ENCODE results near the gene NHLRC1.

DNA sequence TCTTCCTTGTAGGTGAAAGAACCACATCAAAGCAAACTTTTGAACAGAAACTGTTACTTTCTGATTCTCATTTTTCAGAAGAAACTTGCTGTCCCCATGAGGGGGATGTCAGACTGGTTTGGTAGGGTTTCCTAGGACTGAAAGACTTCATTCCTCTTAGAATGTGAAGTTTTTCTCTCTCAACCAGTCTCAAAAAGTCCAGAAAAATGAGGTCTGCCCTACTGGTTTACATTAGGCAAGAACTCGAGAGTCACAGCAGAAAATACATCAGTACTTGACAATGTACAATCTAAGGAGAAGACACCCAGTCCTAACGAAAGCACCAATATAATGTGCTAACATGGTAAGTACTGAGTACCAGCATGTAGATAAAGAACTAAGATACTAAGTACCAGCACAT lies 12.7 kb upstream of the NHLRC1 start:
- TF ChIP-seq, protein P1, sequence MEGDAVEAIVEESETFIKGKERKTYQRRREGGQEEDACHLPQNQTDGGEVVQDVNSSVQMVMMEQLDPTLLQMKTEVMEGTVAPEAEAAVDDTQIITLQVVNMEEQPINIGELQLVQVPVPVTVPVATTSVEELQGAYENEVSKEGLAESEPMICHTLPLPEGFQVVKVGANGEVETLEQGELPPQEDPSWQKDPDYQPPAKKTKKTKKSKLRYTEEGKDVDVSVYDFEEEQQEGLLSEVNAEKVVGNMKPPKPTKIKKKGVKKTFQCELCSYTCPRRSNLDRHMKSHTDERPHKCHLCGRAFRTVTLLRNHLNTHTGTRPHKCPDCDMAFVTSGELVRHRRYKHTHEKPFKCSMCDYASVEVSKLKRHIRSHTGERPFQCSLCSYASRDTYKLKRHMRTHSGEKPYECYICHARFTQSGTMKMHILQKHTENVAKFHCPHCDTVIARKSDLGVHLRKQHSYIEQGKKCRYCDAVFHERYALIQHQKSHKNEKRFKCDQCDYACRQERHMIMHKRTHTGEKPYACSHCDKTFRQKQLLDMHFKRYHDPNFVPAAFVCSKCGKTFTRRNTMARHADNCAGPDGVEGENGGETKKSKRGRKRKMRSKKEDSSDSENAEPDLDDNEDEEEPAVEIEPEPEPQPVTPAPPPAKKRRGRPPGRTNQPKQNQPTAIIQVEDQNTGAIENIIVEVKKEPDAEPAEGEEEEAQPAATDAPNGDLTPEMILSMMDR (conservative IDR thresholded peaks at IDR 0.05; ENCODE audit: low read depth in 2 of 2): no peak
- TF ChIP-seq EZH2 (IDR thresholded peaks at IDR 0.05; ENCODE audit: low read depth, unreplicated experiment) (no peak), POLR2AphosphoS5 (IDR thresholded peaks at IDR 0.05; ENCODE audit: low read depth) (no peak), STAT1 (IDR thresholded peaks at IDR 0.05; ENCODE audit: unreplicated experiment) (no peak)

Data from GM23338 (cell line).